Measurements from ENCODE around the gene SPON1.

DNA sequence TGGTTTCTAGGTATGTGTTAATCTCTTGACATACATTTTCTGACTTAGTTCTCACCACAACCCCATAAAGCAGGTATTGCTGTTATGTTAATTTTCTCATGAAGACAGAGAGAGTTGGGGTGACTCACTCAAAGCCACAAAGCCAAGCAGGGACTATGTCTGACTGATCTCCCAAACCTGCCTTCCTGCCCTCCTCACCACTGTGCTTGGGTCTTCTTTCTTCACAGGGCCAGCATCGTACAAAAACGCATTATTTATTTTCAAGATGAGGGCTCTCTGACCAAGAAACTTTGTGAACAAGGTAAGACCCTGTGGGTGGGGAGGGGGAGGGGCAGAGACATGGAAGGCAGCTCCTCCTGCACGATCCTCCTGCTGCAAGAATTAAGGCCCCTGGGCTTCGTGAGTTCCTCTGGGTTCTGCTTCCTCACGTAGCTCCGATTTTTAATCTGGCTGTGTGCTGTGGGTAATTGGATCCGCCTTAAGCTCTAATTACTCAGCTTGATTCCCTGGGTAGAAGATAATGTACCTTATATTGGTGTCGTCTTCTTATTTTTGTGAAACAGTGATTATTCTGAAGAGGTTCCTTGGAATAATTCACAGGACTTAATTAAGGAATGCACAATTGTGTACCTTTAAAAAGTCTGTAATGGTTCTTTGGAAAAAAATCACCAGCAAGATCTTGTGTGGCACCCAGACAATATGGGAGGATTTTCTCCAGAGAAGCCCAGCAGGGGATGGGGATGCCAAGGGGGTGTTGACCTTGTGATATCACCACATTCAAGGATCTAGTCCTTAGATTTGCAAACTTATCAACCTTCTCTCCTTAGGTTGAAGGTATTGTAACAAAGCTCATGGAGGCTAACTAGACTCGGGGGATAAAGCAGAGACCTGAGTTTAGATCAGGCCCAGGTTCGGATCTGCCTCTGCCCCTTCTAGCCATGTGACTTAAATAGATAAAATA, 112.9 kb downstream of the SPON1 start:
- TF ChIP-seq GABPA (IDR thresholded peaks at IDR 0.05 in 1 of 2, conservative IDR thresholded peaks at IDR 0.05 in 1 of 2) = no peak
- TF ChIP-seq, protein P1, sequence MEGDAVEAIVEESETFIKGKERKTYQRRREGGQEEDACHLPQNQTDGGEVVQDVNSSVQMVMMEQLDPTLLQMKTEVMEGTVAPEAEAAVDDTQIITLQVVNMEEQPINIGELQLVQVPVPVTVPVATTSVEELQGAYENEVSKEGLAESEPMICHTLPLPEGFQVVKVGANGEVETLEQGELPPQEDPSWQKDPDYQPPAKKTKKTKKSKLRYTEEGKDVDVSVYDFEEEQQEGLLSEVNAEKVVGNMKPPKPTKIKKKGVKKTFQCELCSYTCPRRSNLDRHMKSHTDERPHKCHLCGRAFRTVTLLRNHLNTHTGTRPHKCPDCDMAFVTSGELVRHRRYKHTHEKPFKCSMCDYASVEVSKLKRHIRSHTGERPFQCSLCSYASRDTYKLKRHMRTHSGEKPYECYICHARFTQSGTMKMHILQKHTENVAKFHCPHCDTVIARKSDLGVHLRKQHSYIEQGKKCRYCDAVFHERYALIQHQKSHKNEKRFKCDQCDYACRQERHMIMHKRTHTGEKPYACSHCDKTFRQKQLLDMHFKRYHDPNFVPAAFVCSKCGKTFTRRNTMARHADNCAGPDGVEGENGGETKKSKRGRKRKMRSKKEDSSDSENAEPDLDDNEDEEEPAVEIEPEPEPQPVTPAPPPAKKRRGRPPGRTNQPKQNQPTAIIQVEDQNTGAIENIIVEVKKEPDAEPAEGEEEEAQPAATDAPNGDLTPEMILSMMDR (IDR thresholded peaks at IDR 0.05; ENCODE audit: low read depth, low read length, missing input control) = no peak
- TF ChIP-seq SP1 (IDR thresholded peaks at IDR 0.05) = no peak
- TF ChIP-seq, protein P2, sequence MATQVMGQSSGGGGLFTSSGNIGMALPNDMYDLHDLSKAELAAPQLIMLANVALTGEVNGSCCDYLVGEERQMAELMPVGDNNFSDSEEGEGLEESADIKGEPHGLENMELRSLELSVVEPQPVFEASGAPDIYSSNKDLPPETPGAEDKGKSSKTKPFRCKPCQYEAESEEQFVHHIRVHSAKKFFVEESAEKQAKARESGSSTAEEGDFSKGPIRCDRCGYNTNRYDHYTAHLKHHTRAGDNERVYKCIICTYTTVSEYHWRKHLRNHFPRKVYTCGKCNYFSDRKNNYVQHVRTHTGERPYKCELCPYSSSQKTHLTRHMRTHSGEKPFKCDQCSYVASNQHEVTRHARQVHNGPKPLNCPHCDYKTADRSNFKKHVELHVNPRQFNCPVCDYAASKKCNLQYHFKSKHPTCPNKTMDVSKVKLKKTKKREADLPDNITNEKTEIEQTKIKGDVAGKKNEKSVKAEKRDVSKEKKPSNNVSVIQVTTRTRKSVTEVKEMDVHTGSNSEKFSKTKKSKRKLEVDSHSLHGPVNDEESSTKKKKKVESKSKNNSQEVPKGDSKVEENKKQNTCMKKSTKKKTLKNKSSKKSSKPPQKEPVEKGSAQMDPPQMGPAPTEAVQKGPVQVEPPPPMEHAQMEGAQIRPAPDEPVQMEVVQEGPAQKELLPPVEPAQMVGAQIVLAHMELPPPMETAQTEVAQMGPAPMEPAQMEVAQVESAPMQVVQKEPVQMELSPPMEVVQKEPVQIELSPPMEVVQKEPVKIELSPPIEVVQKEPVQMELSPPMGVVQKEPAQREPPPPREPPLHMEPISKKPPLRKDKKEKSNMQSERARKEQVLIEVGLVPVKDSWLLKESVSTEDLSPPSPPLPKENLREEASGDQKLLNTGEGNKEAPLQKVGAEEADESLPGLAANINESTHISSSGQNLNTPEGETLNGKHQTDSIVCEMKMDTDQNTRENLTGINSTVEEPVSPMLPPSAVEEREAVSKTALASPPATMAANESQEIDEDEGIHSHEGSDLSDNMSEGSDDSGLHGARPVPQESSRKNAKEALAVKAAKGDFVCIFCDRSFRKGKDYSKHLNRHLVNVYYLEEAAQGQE (IDR thresholded peaks at IDR 0.05) = no peak
- TF ChIP-seq, protein P3, sequence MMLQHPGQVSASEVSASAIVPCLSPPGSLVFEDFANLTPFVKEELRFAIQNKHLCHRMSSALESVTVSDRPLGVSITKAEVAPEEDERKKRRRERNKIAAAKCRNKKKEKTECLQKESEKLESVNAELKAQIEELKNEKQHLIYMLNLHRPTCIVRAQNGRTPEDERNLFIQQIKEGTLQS (IDR thresholded peaks at IDR 0.05) = no peak
- no peak for TF ChIP-seq YY1 (IDR thresholded peaks at IDR 0.05)
- TF ChIP-seq EGR1 (IDR thresholded peaks at IDR 0.05; ENCODE audit: low read depth in 2 of 2) = no peak
- TF ChIP-seq JUND (IDR thresholded peaks at IDR 0.05) = no peak
- TF ChIP-seq, protein P4, sequence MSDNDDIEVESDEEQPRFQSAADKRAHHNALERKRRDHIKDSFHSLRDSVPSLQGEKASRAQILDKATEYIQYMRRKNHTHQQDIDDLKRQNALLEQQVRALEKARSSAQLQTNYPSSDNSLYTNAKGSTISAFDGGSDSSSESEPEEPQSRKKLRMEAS (IDR thresholded peaks at IDR 0.05) = no peak
